ENCODE measurements around the gene GFOD1. TPM values are rescaled to one million over a fixed set of nuclear protein-coding genes. Genes with fewer than 3 reads are reported as not detected.

Gene GFOD1
- total RNA-seq (2014; rRNA removed; shearing (Covaris generic); ENCODE audit: low replicate concordance) = 27.1 and 29.5 TPM in 2 replicates

DNA sequence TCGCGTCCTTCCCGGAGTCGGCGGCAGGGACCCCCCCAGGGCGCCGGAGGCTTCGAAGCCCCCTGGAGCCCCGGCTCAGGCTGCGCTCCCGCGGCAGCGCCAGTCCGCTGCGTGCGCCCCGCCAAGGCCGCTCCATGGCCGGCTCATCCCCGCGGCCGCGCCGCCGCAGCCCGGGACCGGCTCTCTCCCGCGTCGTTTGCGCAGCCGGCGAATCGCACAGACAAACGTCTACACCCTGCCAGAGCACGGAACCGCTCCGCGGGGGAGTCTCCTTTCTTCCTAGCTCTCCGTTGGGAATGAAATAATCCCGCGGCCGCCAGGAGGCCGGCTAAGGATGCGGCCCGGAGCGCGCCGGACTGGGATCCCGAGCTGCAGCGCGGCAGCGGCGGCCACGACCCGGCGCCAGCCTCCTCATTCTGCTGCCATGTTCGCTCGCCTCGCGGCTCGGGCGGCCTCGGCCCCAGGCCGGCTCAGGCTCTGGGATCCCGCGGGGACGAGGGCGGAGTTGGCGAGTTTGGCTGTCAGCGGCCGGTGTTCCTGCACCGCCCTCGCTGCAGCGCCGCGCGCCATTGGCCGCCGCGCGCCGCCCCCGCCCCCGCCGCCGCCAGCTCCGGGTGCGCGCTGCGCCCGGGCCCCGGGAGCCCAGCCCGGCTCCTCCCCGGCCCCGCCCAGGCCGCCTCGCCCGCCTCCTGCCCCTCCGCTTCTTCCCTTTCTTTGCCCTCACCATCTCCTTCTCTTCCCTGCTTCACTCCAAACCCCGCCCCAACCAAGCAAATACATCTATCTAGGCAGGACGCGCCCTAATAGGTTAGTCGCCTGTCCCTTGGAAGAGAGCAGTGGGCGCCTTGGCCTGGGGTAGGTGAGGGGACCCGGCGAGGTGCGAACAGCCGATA lies at the start of gene GFOD1:
TSS of gene GFOD1 (minus strand) at position 479 of the 893 bp plus-strand sequence. CDS start 710 bp downstream, outside the sequence.
- DNase-seq = peak; percentile 96
- Histone ChIP-seq H3K4me1 (ENCODE audit: low read length) (peaks cover 36% of the 10 kb centered on the region), H3K4me3 (ENCODE audit: low read length) (peak within 1 kb of the TSS; percentile 78), H3K36me3 (ENCODE audit: insufficient read depth, low read length) (peaks cover 5% of the 10 kb centered on the region; the same call in 1 of the 2 replicates), H3K27ac (ENCODE audit: low read length) (peak within 1 kb of the TSS; percentile 73), H3K9me2 (replicated peaks; ENCODE audit: insufficient read depth, low read length) (no peaks in the 10 kb centered on the region), H3K27me3 (ENCODE audit: low read length) (no peaks in the 10 kb centered on the region), H3K4me2 (ENCODE audit: low read depth, low read length, poor library complexity, severe bottlenecking) (peak within 1 kb of the TSS; percentile 81), H4K20me1 (ENCODE audit: insufficient read depth, low read depth, low read length) (peaks cover 22% of the 10 kb centered on the region), H2AFZ (ENCODE audit: low read length) (peak within 1 kb of the TSS; percentile 85; the same call in 1 of the 2 replicates), H3K9ac (ENCODE audit: low read length) (peak within 1 kb of the TSS; percentile 93), H3K9me3 (ENCODE audit: low read length) (no peaks in the 10 kb centered on the region), H3K79me2 (ENCODE audit: low read length) (peaks cover 40% of the 10 kb centered on the region)

GRCh38 chr6:13536796-13537526 lies 49.6 kb upstream of the GFOD1 start:
- Histone ChIP-seq H3K9ac (ENCODE audit: low read length) (no peak overlapping the region), H3K79me2 (ENCODE audit: low read length) (no peaks in the 10 kb centered on the region), H3K4me3 (ENCODE audit: low read length) (no peak overlapping the region), H3K36me3 (ENCODE audit: insufficient read depth, low read length) (no peaks in the 10 kb centered on the region), H2AFZ (ENCODE audit: low read length) (no peak overlapping the region), H4K20me1 (ENCODE audit: insufficient read depth, low read depth, low read length) (no peaks in the 10 kb centered on the region), H3K9me3 (ENCODE audit: low read length) (no peaks in the 10 kb centered on the region), H3K9me2 (replicated peaks; ENCODE audit: insufficient read depth, low read length) (no peaks in the 10 kb centered on the region), H3K4me2 (ENCODE audit: low read depth, low read length, poor library complexity, severe bottlenecking) (no peak overlapping the region), H3K27me3 (ENCODE audit: low read length) (no peaks in the 10 kb centered on the region), H3K4me1 (ENCODE audit: low read length) (peaks cover 5% of the 10 kb centered on the region), H3K27ac (ENCODE audit: low read length) (no peak overlapping the region)
- DNase-seq = no peak

DNA sequence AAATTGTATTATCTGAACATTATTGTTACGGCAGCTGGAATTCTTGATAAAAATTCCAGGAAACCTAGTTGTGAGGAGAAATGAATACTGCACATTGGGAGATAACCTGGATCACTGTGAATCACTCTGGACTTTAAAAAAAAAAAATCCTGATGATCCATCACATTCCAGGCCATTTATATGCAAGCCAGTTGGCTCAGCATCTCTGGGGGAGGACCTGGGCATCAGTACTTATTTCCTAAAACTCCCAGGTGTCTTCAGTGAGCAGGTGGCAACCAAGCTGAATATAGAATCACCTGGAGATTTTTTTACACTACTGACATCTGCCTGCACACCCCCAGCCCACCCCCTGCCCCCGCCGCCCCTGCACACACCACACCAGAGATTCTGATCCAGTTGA lies 47.9 kb upstream of the GFOD1 start:
- Histone ChIP-seq H3K79me2 (ENCODE audit: low read length) (no peaks in the 10 kb centered on the region), H3K9me2 (replicated peaks; ENCODE audit: insufficient read depth, low read length) (no peaks in the 10 kb centered on the region), H4K20me1 (ENCODE audit: insufficient read depth, low read depth, low read length) (no peaks in the 10 kb centered on the region), H3K4me2 (ENCODE audit: low read depth, low read length, poor library complexity, severe bottlenecking) (no peak overlapping the region), H2AFZ (ENCODE audit: low read length) (no peak overlapping the region), H3K4me3 (ENCODE audit: low read length) (no peak overlapping the region), H3K4me1 (ENCODE audit: low read length) (peaks cover 5% of the 10 kb centered on the region), H3K27ac (ENCODE audit: low read length) (no peak overlapping the region), H3K36me3 (ENCODE audit: insufficient read depth, low read length) (no peaks in the 10 kb centered on the region), H3K9me3 (ENCODE audit: low read length) (no peaks in the 10 kb centered on the region), H3K27me3 (ENCODE audit: low read length) (no peaks in the 10 kb centered on the region), H3K9ac (ENCODE audit: low read length) (no peak overlapping the region)
- DNase-seq = no peak

DNA sequence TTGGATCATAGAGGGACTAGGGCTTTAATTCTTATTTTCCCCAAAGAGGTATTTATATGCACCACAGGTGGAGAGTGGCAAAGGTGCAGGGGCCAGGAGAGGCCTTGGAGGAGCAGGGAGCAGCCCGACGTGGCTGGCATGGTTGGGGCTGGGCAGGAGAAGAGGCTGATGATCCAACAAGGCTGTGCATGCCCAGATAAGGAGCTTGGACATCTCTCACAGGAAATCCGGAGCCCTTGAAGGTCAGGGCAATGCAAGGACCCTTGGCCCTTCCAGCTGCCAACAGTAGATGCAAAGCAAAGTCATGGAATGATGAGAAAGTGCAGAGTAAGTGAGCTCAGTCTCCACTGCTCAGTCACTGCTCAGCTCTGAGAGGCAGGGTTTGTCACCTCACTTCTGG lies 47.1 kb upstream of the GFOD1 start:
- H3K4me1 ChIP-seq (ENCODE audit: low read length) = peaks cover 2% of the 10 kb centered on the region
- H3K36me3 ChIP-seq (ENCODE audit: insufficient read depth, low read length) = no peaks in the 10 kb centered on the region
- no peak overlapping the region for H3K4me3 ChIP-seq (ENCODE audit: low read length)
- no peak overlapping the region for H3K27ac ChIP-seq (ENCODE audit: low read length)
- no peaks in the 10 kb centered on the region for H3K79me2 ChIP-seq (ENCODE audit: low read length)
- H3K27me3 ChIP-seq (ENCODE audit: low read length) = no peaks in the 10 kb centered on the region
- H3K9me3 ChIP-seq (ENCODE audit: low read length) = no peaks in the 10 kb centered on the region
- H3K4me2 ChIP-seq (ENCODE audit: low read depth, low read length, poor library complexity, severe bottlenecking) = no peak overlapping the region
- H3K9ac ChIP-seq (ENCODE audit: low read length) = no peak overlapping the region
- no peaks in the 10 kb centered on the region for H4K20me1 ChIP-seq (ENCODE audit: insufficient read depth, low read depth, low read length)
- no peaks in the 10 kb centered on the region for H3K9me2 ChIP-seq (replicated peaks; ENCODE audit: insufficient read depth, low read length)
- no peak for DNase-seq
- no peak overlapping the region for H2AFZ ChIP-seq (ENCODE audit: low read length)

- Histone ChIP-seq H3K9me3 (ENCODE audit: low read length) (no peaks in the 10 kb centered on the region), H4K20me1 (ENCODE audit: insufficient read depth, low read depth, low read length) (no peaks in the 10 kb centered on the region), H3K36me3 (ENCODE audit: insufficient read depth, low read length) (no peaks in the 10 kb centered on the region), H3K79me2 (ENCODE audit: low read length) (no peaks in the 10 kb centered on the region), H3K9me2 (replicated peaks; ENCODE audit: insufficient read depth, low read length) (no peaks in the 10 kb centered on the region), H3K27ac (ENCODE audit: low read length) (no peak overlapping the region), H3K4me3 (ENCODE audit: low read length) (no peak overlapping the region), H3K9ac (ENCODE audit: low read length) (no peak overlapping the region), H2AFZ (ENCODE audit: low read length) (no peak overlapping the region), H3K4me1 (ENCODE audit: low read length) (peaks cover 4% of the 10 kb centered on the region), H3K27me3 (ENCODE audit: low read length) (no peaks in the 10 kb centered on the region), H3K4me2 (ENCODE audit: low read depth, low read length, poor library complexity, severe bottlenecking) (no peak overlapping the region)
- DNase-seq = no peak
Measured at GRCh38 chr6:13531956-13532355, 44.6 kb upstream of the GFOD1 start.

- no peak for DNase-seq
- Histone ChIP-seq H3K79me2 (ENCODE audit: low read length) (no peaks in the 10 kb centered on the region), H3K4me1 (ENCODE audit: low read length) (peaks cover 11% of the 10 kb centered on the region), H3K27ac (ENCODE audit: low read length) (no peak overlapping the region), H3K9ac (ENCODE audit: low read length) (no peak overlapping the region), H3K4me3 (ENCODE audit: low read length) (no peak overlapping the region), H4K20me1 (ENCODE audit: insufficient read depth, low read depth, low read length) (no peaks in the 10 kb centered on the region), H2AFZ (ENCODE audit: low read length) (no peak overlapping the region), H3K9me3 (ENCODE audit: low read length) (no peaks in the 10 kb centered on the region), H3K27me3 (ENCODE audit: low read length) (no peaks in the 10 kb centered on the region), H3K4me2 (ENCODE audit: low read depth, low read length, poor library complexity, severe bottlenecking) (no peak overlapping the region), H3K36me3 (ENCODE audit: insufficient read depth, low read length) (no peaks in the 10 kb centered on the region), H3K9me2 (replicated peaks; ENCODE audit: insufficient read depth, low read length) (no peaks in the 10 kb centered on the region)
Measured at GRCh38 chr6:13528777-13529343, 41.5 kb upstream of the GFOD1 start.

- no peaks in the 10 kb centered on the region for H3K9me3 ChIP-seq (ENCODE audit: low read length)
- H3K4me3 ChIP-seq (ENCODE audit: low read length) = no peak overlapping the region
- H2AFZ ChIP-seq (ENCODE audit: low read length) = no peak overlapping the region
- peaks cover 11% of the 10 kb centered on the region for H3K4me1 ChIP-seq (ENCODE audit: low read length)
- DNase-seq = peak; percentile 52
- no peaks in the 10 kb centered on the region for H4K20me1 ChIP-seq (ENCODE audit: insufficient read depth, low read depth, low read length)
- no peaks in the 10 kb centered on the region for H3K36me3 ChIP-seq (ENCODE audit: insufficient read depth, low read length)
- no peaks in the 10 kb centered on the region for H3K27me3 ChIP-seq (ENCODE audit: low read length)
- H3K9me2 ChIP-seq (replicated peaks; ENCODE audit: insufficient read depth, low read length) = no peaks in the 10 kb centered on the region
- no peak overlapping the region for H3K27ac ChIP-seq (ENCODE audit: low read length)
- H3K4me2 ChIP-seq (ENCODE audit: low read depth, low read length, poor library complexity, severe bottlenecking) = no peak overlapping the region
- no peaks in the 10 kb centered on the region for H3K79me2 ChIP-seq (ENCODE audit: low read length)
- H3K9ac ChIP-seq (ENCODE audit: low read length) = no peak overlapping the region
Measured at GRCh38 chr6:13528232-13528631, 40.8 kb upstream of the GFOD1 start.

DNA sequence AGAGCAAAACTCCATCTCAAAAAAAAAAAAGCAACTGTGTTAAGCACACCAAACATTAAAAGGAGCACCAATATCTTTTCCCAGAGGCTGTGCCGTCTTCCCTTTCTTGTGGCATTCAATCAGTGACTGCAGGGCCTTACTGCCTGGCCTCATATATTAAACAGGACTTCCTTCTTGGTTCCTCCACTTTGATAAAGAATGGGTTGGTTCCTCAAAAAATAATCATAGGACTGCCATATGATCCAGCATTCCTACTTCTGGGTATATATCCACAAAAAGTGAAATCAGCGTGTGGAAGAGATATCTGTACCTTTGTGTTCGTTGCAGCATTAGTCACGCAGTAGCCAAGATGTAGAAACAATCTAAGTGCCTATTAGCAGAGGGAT lies 40.3 kb upstream of the GFOD1 start:
- Histone ChIP-seq H4K20me1 (ENCODE audit: insufficient read depth, low read depth, low read length) (no peaks in the 10 kb centered on the region), H3K4me3 (ENCODE audit: low read length) (no peak overlapping the region), H3K36me3 (ENCODE audit: insufficient read depth, low read length) (no peaks in the 10 kb centered on the region), H3K4me2 (ENCODE audit: low read depth, low read length, poor library complexity, severe bottlenecking) (no peak overlapping the region), H2AFZ (ENCODE audit: low read length) (no peak overlapping the region), H3K9ac (ENCODE audit: low read length) (no peak overlapping the region), H3K27me3 (ENCODE audit: low read length) (no peaks in the 10 kb centered on the region), H3K79me2 (ENCODE audit: low read length) (no peaks in the 10 kb centered on the region), H3K9me3 (ENCODE audit: low read length) (no peaks in the 10 kb centered on the region), H3K4me1 (ENCODE audit: low read length) (peaks cover 11% of the 10 kb centered on the region), H3K27ac (ENCODE audit: low read length) (no peak overlapping the region), H3K9me2 (replicated peaks; ENCODE audit: insufficient read depth, low read length) (no peaks in the 10 kb centered on the region)
- DNase-seq = no peak

All from Karpas-422 (cell line).